ENCODE data around the gene S100A14. TPM values are rescaled to one million over a fixed set of nuclear protein-coding genes. Genes with fewer than 3 reads are reported as not detected.

S100A14 gene
- total and polyA plus RNA-seq, 2 of the 4 experiments (the other 2 are of a cell fraction) = 0.10 TPM; not detected in 1

GRCh38 chr1:153592748-153593147, 23.4 kb downstream of the S100A14 start:
- H2BK15ac ChIP-seq (ENCODE audit: low read depth, low read length) = no peak overlapping the region
- H2BK20ac ChIP-seq (ENCODE audit: low read depth, low read length) = no peak overlapping the region
- in situ Hi-C loops (cut with MboI; ENCODE audit: low sequenced_read_pairs) = no loop called here
- H2AK5ac ChIP-seq (ENCODE audit: low read depth, low read length) = no peak overlapping the region
- no peak overlapping the region for H3K4me3 ChIP-seq (ENCODE audit: insufficient read depth, low read depth, low read length)
- H3K23ac ChIP-seq (ENCODE audit: low read depth, low read length) = no peak overlapping the region
- H3K4me1 ChIP-seq (ENCODE audit: control insufficient read depth, insufficient read depth, low read length) = 0 out of 2 replicates have a peak, but pooled peaks cover 3% of the 10 kb centered on the region
- H4K5ac ChIP-seq (ENCODE audit: low read depth, low read length) = no peak overlapping the region
- no peak overlapping the region for H3K27ac ChIP-seq (ENCODE audit: insufficient read depth, low read length)
- H2BK120ac ChIP-seq (ENCODE audit: low read depth, low read length) = no peak overlapping the region
- TF ChIP-seq POLR2A (IDR thresholded peaks at IDR 0.05; ENCODE audit: low read depth, low read length) (no peak), CHD1 (IDR thresholded peaks at IDR 0.05; ENCODE audit: low read depth, low read length) (no peak), NFE2L2 (IDR thresholded peaks at IDR 0.05; ENCODE audit: low read depth, low read length) (no peak), RFX5 (IDR thresholded peaks at IDR 0.05; ENCODE audit: low read depth, low read length) (no peak), BHLHE40 (IDR thresholded peaks at IDR 0.05; ENCODE audit: low read depth, low read length) (no peak), CTCF (conservative IDR thresholded peaks at IDR 0.05; ENCODE audit: low read depth, low read length) (no peak), MXI1 (IDR thresholded peaks at IDR 0.05; ENCODE audit: borderline replicate concordance, low read depth, low read length) (no peak), SMC3 (IDR thresholded peaks at IDR 0.05; ENCODE audit: low read depth, low read length) (no peak), RAD21 (IDR thresholded peaks at IDR 0.05; ENCODE audit: low read length) (no peak), CEBPB (IDR thresholded peaks at IDR 0.05; ENCODE audit: low read depth, low read length) (no peak), RCOR1 (IDR thresholded peaks at IDR 0.05; ENCODE audit: insufficient replicate concordance, low read length) (no peak), MAFK (IDR thresholded peaks at IDR 0.05; ENCODE audit: low read depth, low read length) (no peak), USF2 (IDR thresholded peaks at IDR 0.05; ENCODE audit: low read depth, low read length) (no peak), MAZ (IDR thresholded peaks at IDR 0.05; ENCODE audit: borderline replicate concordance, low read depth, low read length) (no peak), FOS (IDR thresholded peaks at IDR 0.05; ENCODE audit: low read depth, low read length) (no peak), ELK1 (IDR thresholded peaks at IDR 0.05; ENCODE audit: borderline replicate concordance, low read depth, low read length) (no peak)
- H3K4ac ChIP-seq (ENCODE audit: low read depth, low read length) = no peak overlapping the region
- ATAC-seq (ENCODE audit: low read depth) = 0 out of 2 replicates have a peak, but pooled peaks have one; percentile 47
- H4K8ac ChIP-seq (ENCODE audit: low read depth in 2 of 2, low read length in 2 of 2) = no peak overlapping the region
- WGBS, 2 experiments (ENCODE audit: extremely low coverage in 2 of 2, insufficient read length in 1 of 2) = 0% methylated on average over 1 of the region's 4 CpGs; no CpG with 5 or more reads in 1 of the 2 experiments
- no peaks in the 10 kb centered on the region; the same call in 1 of the 2 replicates for H3K9me1 ChIP-seq (ENCODE audit: insufficient read depth, low read length)
- intact Hi-C loops (cut with micrococcal nuclease) = no loop called here
- ChIA-PET POLR2A (ENCODE audit: unreplicated experiment) (no interaction called here), CTCF (interaction anchor here (0.8 to 1.1 kb wide), 2 partner anchors 20 to 35 kb away, joined by 3 read pairs; partner anchors contain the start of gene S100A13)
- no peak overlapping the region for H2AK9ac ChIP-seq (replicated peaks; ENCODE audit: low read depth, low read length, poor library complexity)
- DNase-seq = no peak
- H2BK5ac ChIP-seq (ENCODE audit: low read depth, low read length, poor library complexity, severe bottlenecking) = no peak overlapping the region
- no peak overlapping the region for H3K18ac ChIP-seq (ENCODE audit: low read depth, low read length)
- no peaks in the 10 kb centered on the region for H3K27me3 ChIP-seq (ENCODE audit: control insufficient read depth, insufficient read depth, low read length)
- H4K20me1 ChIP-seq (ENCODE audit: insufficient read depth, low read length) = no peaks in the 10 kb centered on the region
- no peaks in the 10 kb centered on the region for H3K36me3 ChIP-seq (ENCODE audit: control insufficient read depth, insufficient read depth, low read length)
- H3K9me3 ChIP-seq (ENCODE audit: control insufficient read depth, insufficient read depth, low read length) = no peaks in the 10 kb centered on the region
- 0 out of 2 replicates have a peak overlapping the region, but pooled peaks have one; percentile 55 for H3K14ac ChIP-seq (replicated peaks; ENCODE audit: low read depth, low read length)
- no peak overlapping the region for H4K91ac ChIP-seq (ENCODE audit: insufficient read depth, low read depth, low read length)
- H3K56ac ChIP-seq (ENCODE audit: extremely low read depth, insufficient read depth, low read length) = no peak overlapping the region
- peaks cover 0 to 5% of the 10 kb centered on the region in 2 experiments; a peak in 2 of 4 replicates for H3K79me1 ChIP-seq (ENCODE audit: low read depth in 1 of 2, low read length in 2 of 2)
- BruUV-seq (replicated peaks) = no TSS peak
- H3K9ac ChIP-seq (ENCODE audit: low read depth, low read length) = no peak overlapping the region; the same call in 1 of the 2 replicates
- dilution Hi-C loops (cut with HindIII; ENCODE audit: low sequenced_read_pairs, unreplicated experiment) = no loop called here
- no peak overlapping the region for H2AFZ ChIP-seq (replicated peaks; ENCODE audit: low read length, poor library complexity)
- no peak overlapping the region; the same call in 1 of the 2 replicates for H3K4me2 ChIP-seq (ENCODE audit: low read depth, low read length)
